Heart left ventricle (tissue), 13 donors: ENCODE data around the gene TWF2.

Experiments
- POLR2A ChIP-seq, 2 donors: fragments of 450-650 bp; IDR thresholded peaks; one replicate each; pipeline ENCODE4 v1.6.1; 2017; ENCODE audit warnings: antibody characterized with exemption in 2 of 2, mild to moderate bottlenecking in 2 of 2, moderate library complexity in 2 of 2
- TF ChIP-seq, protein P1 (sequence below), 12 donors: fragments of 200-600 bp; sonication (generic) in 4 of 12; IDR thresholded peaks; one replicate each; pipeline versions ENCODE4 v1.5.0 to v1.8.0; 2018 to 2022; ENCODE audit warnings: antibody characterized with exemption in 12 of 12, mild to moderate bottlenecking in 5 of 12
- donor health status: ischemic (EF 13 %, LVEDD 7.1; RV severe dilation, severe dysfunction).
- donor health status: DM: no; HTN: yes; CAD: no.
- donor health status: DM: no; HTN: no; CAD: no.
- donor health status: ischemic (EF 25% LVEDD 6.9; RV normal size, moderate dysfunction).
- donor health status: ischemic (EF 25% LVEDD 5.7; RV mildly dilated, moderate dysfunction).
- donor health status: ischemic (EF 35%, LVEDD 5.7; RV mildly dilated, moderate dysfunction).
- donor health status: nonischemic (EF 11% LVEDD 7.7; RV severe dilation, severe dysfunction).
- donor health status: DM: yes; HTN: yes; CAD: no.
- donor health status: PGD.
- donor health status: ischemic (EF 29% LVEDD 5.4; RV normal size, mild dysfunction).
- donor health status: nonischemic (EF 23%, LVEDD 6.1; RV moderate dilation, normal function).

DNA sequence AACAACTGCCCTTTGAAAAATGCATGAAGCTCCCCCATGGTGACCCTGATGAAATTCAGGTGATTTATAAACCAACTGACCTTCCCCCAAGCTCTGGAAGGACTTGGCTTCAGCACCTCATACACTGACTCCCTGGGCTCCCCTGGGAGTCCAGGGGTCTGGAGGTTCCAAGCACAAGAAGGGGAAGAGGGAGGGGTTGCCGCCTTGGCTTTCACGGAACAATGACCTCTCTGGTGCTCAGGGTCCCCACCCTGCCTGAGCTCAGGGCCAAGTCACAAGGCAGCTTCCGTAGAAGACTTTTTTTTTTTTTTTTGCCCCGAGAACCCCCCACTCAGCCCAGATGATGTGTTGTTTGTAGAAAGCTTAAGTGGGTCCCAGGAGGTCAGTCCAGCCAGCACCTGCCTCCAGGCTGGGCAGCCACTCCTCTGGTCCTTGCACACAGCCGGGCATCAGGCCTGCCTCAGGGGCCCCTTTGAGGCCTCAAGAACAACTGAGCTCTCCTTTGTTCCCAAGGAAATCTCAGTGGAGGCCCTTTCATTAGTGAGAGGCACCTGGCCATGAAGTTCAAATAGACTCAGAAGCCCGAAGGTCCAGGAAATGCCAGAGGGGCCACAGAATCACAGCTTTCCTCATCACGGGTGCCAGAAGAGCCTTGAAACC, 55.0 kb downstream of the TWF2 start:
- TF ChIP-seq, protein P1, sequence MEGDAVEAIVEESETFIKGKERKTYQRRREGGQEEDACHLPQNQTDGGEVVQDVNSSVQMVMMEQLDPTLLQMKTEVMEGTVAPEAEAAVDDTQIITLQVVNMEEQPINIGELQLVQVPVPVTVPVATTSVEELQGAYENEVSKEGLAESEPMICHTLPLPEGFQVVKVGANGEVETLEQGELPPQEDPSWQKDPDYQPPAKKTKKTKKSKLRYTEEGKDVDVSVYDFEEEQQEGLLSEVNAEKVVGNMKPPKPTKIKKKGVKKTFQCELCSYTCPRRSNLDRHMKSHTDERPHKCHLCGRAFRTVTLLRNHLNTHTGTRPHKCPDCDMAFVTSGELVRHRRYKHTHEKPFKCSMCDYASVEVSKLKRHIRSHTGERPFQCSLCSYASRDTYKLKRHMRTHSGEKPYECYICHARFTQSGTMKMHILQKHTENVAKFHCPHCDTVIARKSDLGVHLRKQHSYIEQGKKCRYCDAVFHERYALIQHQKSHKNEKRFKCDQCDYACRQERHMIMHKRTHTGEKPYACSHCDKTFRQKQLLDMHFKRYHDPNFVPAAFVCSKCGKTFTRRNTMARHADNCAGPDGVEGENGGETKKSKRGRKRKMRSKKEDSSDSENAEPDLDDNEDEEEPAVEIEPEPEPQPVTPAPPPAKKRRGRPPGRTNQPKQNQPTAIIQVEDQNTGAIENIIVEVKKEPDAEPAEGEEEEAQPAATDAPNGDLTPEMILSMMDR (IDR thresholded peaks at IDR 0.05) = no peak
- no peak for TF ChIP-seq POLR2A (IDR thresholded peaks at IDR 0.05)
